ENCODE results near the gene YTHDF1.

YTHDF1 gene

DNA sequence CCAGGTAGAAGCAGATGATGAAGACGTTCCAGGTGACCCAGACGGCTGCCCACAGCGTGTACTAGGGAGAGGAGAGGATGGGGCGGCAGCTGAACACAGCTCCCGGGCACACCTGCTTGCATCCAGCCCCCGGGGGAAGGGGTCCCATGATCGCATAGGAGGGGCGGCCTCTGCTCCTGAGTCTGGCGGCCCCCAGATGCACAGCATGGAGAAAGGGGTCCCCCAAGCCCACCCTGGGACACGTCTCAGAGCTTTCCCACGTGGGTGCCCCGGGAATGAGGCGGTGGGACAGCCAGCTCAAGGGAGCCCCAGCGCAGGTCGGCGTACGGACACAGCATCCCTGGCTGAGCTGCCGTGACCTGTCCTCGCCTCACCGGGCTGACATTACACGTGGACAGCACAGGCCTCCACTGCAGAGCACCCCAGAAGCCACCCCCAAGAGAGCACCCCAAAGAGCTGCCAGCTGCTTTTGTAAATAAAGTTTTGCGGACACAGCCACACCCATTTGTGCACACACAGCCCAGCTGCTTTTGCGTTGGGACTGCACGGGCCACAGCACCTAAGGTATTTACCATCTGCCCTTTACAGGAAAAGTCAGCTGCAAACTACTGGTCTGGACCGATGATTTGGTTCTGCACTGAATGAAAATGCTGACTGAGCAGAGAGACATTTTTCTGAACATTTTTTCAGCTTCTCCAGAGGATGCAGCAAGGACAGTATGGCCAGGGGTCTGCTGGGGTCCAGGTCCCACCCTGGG, 33.1 kb upstream of the YTHDF1 start:
- DNase-seq: no peak

DNA sequence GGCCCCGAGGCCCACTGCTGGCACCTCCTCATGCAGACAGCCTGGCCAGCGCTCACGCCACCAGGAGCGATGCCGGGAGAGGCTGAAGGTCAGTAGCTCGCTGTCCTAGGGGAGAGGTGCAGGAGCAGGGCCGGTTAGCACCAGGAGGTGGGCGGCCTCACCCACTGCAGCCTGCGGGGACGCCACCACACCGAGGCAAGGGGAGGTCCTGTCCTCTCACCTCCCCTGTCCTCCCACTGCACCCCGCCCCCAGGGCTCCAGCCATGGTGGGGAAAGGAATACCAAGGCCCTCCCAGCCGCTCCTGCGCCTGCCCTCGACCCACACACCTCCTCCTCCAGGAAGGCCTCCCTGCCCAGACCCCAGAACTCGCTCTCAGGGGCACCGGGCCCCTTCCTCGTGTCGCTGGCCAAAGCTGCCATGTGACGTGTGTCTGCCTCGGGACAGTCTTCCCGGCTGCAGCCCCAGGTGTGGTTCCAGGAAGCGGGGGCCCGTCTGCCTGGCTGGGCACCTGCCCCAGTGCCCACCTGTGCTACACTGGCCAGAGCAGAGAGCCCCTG, 31.8 kb upstream of the YTHDF1 start:
- no peak for DNase-seq

DNA sequence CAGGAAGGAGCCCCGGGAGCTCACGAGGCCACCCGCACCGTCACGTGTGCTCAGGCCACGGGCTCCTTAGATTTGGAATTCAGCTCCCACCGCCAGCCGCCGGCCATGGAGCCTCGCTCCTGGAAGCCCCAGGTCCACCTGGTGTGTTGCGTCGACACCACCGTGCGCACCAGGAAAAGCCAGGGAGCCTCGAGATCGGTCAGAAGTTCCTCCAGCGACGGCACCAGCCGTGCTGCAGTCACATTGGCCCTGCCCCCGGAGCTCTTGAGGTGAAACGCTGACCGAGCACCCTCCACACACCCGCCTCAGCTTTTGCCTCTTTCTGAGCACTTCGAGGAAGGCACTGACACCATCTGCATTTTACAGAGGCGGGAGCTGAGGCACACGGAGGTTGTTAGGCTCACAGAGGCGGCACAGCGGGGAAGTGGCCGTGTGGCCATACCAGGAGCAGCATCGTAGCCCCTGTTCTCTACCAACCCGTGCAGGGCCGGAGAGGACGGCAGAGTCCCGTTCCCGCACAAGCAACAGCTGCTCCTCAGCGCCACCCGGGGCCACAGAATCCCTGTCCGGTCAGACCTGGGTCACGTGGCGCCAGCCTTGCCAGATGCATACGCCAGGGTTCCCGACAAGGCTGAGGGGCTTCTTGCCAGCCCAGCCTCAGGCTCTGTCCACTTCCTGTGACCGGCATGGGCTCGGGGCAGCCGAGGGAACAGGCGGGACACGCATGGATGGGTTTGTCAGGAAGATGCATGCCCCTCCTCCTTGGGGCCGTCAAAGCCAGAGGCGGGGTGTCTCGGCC, 30.8 kb upstream of the YTHDF1 start:
- no peak for DNase-seq

DNA sequence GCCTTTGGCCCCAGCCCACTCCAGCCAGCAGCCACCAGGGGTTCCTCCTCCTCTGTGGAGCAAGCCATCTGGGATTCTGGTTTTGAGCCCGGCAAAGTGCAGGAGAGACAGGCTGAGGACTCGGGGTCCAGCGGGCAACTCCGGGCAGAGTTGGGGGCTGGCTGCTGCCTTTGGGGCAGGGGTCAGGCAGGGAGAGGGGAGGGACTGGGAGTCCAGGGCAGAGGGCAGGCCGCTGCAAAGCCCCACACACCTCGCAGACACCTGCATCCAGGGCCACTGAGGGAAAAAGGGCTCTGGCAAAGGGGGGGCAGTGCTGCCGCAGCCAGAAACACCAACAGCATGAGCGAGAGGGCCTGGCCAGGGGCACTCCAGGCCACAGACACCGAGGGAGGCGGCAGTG, 28.5 kb upstream of the YTHDF1 start:
- DNase-seq: no peak

DNA sequence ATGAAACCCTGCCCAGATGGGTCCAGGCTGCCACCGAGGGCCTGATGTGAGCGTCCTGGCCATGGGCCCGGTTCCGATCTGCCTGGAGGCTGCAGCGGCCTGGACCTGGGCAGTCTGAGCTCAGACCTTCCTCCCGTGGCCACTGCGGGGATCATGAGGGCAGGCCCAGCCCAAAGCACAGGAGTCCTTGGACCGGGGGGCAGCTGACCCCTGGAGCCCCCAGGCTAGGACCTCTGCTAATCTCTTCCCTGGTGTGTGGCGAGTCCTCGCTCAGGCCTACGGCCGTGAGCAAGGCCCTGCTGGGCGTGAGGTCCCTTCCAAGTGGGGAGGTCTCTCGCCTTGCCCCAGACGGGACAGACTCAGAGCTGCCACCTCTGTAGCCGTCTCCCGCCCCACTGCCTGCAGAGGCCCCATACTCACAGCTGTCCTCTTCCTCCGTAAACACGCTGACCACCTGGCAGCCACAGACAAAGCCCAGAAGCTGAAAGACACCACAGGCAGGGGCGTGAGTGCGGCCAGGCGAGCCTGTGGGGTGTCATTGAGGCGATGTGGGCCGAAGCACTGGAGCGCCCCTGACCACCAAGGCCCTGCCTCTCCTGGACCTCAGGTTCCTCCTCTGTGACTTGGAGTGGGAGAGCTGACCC, 27.8 kb upstream of the YTHDF1 start:
- DNase-seq: no peak

DNA sequence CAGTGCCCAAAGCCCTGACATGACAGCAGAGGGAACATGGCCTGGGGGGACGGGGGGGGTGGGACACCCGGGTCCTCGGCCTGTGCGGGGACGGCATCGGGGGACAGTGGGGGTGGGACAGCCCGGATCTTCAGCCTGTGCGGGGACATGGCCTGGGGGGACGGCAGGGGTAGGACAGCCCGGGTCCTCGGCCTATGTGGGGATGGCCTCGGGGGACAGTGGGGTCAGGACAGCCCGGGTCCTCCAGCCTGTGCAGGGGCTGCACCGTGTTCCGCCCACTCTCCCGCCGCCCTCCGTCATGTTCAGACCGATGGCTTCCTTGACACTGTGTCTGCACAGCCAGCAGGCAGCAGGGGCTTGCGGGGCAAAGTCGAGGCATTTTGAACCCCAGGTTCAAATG, 26.8 kb upstream of the YTHDF1 start:
- no peak for DNase-seq

DNA sequence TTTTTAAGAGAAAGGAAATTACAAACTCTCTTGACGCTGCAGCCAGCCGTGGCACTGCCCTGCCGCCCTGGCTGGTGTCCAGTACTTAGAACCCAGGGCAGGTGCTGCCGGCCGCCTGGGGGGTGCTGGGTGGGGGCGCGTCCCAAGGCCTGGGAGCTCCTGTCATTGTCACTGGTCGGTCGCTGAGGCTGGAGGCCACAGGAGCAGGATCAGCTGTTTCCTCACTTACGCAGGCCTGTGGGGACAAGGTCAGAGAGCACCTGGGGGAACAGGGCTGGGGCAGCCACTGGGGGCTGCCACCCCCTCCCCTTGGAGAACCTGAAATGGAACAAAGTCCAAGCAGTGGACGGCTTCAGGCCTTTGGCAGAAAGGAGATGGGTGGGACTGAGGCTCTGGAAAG, 25.3 kb upstream of the YTHDF1 start:
- no peak for DNase-seq

DNA sequence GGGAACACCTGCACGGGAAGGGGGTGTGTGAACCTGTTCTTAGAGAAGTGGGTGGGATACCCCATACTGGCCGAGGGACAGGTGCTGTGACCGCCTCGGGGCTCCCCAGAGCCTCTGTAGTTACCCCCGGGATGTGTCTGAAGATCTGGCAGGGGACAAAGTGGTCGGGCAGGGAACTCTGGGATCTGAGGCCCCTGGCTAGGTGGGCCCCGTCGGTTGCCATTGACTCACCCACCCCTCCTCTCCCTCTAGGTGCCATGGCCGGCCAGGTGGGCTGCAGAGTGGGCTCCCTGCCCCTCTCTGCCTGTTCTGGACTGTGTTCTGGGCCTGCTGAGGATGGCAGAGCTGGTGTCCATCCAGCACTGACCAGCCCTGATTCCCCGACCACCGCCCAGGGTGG, 24.1 kb upstream of the YTHDF1 start:
- DNase-seq: no peak

DNA sequence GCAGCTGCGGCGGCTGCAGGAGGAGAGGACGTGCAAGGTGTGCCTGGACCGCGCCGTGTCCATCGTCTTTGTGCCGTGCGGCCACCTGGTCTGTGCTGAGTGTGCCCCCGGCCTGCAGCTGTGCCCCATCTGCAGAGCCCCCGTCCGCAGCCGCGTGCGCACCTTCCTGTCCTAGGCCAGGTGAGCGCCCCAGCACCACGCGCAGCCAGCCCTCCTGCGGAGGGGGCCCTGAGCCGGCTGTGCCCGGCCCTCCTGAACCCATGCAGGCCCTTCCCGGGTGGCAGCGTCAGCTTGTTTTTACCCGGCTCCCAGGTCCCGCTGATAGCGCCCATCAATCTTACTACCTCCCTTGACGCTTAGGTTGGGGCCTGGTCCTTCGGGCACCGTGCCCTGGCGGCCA, 23.5 kb upstream of the YTHDF1 start:
- DNase-seq: no peak

DNA sequence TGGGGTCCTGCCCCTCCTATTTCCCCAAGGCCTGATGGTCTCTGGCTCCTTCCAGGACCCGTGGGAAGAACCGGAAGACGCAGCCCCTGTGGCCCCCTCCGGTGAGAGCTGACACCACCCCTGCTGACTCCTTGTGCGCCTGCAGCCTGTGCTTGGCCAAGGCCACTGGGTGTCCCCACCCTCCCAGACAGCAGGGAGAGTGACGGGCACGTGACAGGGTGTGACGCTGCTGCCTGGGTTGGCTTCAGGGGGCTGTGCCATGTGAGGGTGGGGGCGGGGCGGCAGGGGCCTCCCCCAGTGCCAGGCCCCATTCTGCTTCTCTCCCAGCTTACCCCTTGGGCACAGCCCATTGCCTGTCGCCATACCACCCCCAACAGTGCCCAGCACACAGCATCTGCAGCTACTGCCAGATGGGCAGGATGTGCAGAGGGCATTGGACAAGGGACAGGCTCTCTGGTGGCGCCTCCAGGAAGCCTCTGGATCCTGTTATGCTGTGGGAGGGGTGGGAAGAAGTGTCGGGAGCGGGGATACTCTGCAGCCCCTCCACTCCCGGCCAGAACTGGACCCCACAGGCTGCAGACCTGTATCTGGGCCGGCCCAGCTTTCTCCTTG, 22.7 kb upstream of the YTHDF1 start:
- DNase-seq: no peak

DNA sequence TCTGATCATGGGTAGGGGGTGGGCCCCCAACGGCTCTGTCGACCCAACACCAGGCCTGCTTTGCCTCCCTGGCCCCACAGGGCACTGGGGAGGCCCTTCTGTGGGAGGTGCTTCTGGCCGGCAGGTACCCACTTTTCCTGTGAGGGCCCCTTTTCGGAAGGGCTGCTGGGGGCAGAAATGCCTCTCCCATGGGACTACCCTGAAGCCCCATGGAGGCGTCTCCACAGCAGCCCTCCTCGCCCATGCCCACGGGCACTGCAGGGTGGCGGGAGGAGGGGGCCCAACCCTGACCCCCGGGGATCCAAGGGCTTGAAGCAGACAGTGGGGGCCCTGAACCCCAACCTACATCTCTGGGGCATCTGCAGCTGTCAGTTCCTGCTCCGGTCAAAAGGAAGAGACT, 22.1 kb upstream of the YTHDF1 start:
- no peak for DNase-seq

DNA sequence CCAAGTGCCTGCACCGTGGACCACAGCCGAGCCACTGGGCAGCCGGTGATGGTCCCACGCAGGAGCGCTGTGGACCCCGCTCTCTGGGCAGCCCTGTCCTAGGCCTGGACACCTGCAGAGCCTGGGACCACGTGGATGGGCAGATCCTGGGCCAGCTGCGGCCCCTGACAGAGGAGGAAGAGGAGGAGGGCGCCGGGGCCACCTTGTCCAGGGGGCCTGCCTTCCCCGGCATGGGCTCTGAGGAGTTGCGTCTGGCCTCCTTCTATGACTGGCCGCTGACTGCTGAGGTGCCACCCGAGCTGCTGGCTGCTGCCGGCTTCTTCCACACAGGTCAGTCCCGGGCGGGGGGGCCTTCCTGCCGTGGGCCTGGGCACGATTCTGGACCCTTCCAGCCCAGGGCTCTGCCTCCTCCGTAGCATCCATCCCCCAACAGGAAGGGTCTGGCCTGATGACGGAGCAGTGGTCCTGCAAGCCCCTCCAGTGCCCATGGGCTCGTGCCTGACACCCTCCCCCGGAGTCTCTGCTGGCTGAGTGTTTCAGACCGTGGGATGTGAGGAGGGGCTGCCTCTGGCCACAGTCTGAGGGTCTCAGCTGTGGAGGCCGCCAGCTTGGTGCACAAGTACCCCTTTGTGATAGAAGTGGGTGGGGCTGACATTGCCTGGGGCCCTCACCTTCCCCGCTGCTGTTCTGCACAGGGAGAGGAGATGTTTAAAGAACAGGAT, 20.3 kb upstream of the YTHDF1 start:
- no peak for DNase-seq

DNA sequence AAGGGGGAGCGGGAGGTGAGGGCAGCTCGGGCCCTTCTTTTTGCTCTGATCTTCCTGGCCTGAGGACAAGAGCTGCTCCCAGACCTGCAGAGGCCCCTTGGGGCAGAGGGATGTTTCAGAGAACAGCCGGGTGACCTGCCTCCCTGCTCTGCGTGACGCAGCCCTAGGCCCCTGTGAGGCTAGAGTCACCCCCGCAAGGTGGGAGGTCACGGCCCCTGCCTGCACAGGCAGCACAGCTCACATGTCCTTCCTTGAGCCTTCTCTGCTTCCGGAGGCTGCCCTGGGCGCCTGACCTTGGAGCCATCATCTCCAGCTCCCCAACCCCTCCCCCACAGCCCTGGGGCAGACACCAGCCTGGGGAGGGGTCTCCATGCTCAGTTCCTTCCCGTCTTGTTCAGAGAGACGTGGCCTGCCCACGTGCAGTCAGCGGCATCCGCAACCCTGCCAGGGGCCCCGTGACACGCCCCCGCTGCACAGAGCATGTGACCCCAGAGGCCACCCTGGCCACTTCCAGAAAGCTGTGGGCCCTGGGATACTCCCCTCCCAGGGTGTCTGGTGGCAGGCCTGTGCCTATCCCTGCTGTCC, 19.6 kb upstream of the YTHDF1 start, which contains the start of gene BIRC7:
TSS of gene BIRC7 (plus strand) at position 507 of the 585 bp plus-strand sequence. CDS start 192 bp downstream, outside the sequence.
- DNase-seq: no peak

DNA sequence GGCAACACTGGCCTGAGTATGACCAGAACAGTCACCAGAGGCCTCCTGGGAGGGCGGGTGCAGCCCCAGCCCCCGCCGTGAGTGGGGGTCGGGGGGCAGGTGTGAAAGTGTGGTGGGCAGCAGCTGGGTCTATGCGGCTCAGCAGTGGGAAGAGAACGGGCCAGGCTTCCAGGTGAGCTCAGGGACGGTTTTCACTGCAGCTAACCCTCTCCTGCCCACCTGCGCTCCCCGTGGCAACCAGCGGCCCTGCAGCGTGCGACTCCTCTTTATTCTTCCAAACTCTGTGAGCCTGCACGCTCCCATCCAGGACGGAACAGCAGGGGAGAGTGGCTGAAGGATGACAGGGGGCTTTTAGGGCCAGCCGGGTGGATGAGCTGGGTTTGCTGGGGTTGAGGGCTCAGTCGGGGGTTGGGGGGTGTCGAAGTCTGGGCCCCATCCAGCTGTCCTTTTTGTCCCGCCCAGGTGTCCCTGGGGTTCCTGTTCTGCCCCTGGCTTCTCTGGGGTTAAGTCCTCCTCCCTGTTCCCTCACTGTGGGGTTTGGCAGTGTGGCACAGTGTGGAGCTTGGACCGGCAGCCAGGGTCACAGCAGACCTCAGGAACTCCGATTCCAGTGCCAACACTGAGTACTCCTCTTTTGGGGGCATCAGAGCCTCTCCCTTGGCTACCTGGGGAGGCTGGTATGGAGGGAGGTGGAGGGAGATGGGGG, 18.9 kb upstream of the YTHDF1 start:
- no peak for DNase-seq

DNA sequence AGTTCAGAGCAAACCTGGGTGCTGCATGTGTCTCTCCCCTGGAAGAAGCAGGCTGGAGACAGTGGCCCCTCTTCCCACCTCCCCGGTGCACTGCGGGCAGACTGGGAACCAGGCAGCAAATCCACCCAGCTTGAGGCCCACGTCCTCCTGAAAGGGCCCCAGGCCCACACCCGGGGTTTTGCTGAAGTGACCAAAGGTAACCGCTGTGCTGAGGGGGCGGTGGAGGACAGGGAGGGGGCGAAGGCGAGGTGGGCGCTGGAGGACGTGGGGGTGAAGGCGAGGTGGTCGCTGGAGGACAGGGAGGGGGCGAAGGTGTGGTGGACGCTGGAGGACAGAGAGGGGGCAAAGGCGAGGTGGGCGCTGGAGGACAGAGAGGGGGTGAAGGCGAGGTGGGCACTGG, 18.0 kb upstream of the YTHDF1 start:
- DNase-seq: no peak

DNA sequence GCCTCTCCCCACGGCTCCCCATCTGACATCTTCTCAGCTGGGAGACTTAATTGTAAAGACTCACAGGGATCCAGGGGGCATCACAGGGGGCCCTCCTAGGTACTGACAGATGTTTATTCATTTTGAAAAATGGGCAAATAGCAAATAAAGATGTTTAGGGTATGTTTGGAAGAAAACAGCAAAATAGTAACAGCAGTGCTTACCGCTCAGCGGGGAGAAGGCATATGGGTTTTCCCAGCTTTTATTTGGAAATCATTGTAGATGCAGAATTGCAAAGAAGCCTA, 17.1 kb upstream of the YTHDF1 start:
- DNase-seq: no peak

DNA sequence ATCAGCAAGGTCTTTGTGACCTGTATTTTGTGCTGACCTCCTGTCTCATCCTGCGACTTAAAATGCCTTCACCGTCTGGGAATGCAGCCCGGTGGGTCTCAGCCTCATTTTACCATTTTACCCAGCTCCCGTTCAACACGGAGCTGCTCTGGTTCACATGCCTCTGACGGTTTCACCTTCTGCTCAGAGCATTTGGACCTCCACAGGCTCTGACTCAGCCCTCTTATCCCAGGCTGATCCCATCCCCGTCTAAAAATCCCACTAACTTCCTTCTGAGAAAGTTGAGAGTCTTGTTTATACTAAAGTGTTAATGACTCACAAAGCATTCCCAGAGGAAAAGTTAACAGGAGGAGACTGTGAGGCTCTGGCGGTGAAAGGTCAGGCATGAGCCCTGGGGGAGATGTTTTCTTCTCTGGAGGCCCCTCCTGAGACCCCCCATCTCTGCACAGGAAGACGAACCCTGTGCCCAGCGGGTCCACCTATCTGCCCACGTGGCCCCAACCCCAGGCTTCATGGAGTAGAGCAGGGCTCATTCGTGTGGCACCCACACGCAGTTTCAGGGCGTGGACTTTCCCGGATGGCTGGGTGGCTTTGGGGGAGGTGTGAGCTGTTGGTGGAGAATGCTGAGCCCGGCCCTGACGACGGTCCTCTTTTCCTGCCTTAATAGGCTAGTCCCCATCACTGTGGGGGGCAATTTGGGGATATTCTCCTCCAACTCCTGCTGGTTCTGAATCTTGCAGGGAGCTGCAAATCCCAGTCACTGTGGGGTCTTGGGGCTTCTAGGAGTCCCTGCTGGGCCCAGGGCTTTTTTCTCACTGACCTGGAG, 16.5 kb upstream of the YTHDF1 start:
- DNase-seq: no peak

DNA sequence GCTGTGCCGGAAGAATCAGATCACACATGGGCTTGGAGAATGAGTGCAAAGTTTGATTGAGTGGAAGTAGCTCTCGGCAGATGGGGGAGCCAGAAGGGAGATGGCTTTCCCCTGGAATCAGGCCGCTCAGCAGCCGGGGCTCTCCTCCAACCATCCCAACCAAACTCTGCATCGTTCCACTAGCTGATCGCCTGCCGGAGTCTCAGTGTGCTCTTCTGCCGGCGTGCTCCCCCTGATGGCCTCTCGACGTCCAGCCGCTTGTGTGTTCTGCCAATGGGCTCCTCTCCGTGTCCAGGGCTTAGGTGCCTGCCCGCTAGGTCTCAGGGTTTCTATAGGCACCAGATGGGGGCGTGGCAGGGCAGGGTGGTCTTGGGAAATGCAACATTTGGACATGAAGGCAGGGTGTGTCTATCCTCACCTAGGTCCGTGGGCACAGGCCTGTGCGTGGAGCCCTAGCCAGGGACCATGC, 14.9 kb upstream of the YTHDF1 start:
- no peak for DNase-seq

DNA sequence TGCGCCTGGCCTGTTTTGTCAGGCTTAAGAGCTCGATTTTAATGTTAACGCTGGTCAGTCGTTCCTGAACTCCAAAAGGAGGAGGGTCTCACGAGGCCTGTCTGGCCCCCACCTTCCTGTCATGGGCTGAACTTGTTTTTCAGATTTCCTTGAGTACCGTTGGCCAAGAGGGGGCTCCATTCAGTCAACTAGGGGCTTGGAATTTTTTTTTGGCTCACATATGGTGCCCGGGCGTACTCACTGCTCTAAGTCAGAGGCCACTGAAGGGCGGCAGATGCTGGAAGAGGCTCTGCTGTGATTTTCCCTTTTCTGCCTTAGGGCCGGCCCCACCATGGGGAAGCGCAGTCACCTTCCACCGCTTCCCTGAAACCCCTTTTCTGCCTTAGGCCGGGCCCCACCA, 12.9 kb upstream of the YTHDF1 start:
- no peak for DNase-seq

DNA sequence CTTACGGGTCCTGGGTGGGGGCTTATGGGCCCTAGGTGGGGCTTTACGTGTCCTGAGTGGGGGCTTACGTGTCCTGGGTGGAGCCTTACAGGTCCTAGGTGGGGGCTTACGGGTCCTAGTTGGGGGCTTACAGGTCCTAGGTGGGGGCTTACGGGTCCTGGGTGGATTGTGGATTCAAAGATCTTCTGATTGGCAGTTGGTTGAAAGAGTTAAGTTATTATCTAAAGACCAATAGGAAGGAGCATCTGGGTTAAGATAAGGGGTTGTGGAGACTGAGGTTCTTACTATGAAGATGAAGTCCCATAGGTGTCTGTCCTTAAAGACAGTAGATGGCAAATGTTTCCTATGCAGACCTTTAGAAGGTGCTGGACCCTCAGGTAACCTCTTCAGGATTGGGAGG, 11.3 kb upstream of the YTHDF1 start:
- DNase-seq: no peak
